Stomach (tissue), 4 donors: ENCODE results near the gene AGAP2.

ENCODE experiments used
- POLR2A ChIP-seq, 4 donors: fragments of 450-650 bp; IDR thresholded peaks; one replicate each; pipeline ENCODE4 v1.6.1; 2016; ENCODE audit warnings: antibody characterized with exemption in 4 of 4, control low read depth in 2 of 4, mild to moderate bottlenecking in 1 of 4, moderate library complexity in 1 of 4
- POLR2AphosphoS5 ChIP-seq, 3 donors: sonication (generic); formaldehyde crosslinking; IDR thresholded peaks; one replicate each; pipeline ENCODE4 v1.6.1; 2016; ENCODE audit warnings: antibody characterized with exemption in 3 of 3
- TF ChIP-seq, protein P1 (sequence below), 7 experiments: fragments of 450-650 bp in 4 of 7; fragments of 200-600 bp in 3 of 7; sonication (generic) in 3 of 7; IDR thresholded peaks; one replicate each; pipeline ENCODE4 v1.5.1; 2016 to 2019; ENCODE audit warnings: antibody characterized with exemption in 7 of 7, control low read depth in 2 of 7, mild to moderate bottlenecking in 1 of 7

- no peak for TF ChIP-seq POLR2AphosphoS5 (IDR thresholded peaks at IDR 0.05)
- TF ChIP-seq, protein P1, sequence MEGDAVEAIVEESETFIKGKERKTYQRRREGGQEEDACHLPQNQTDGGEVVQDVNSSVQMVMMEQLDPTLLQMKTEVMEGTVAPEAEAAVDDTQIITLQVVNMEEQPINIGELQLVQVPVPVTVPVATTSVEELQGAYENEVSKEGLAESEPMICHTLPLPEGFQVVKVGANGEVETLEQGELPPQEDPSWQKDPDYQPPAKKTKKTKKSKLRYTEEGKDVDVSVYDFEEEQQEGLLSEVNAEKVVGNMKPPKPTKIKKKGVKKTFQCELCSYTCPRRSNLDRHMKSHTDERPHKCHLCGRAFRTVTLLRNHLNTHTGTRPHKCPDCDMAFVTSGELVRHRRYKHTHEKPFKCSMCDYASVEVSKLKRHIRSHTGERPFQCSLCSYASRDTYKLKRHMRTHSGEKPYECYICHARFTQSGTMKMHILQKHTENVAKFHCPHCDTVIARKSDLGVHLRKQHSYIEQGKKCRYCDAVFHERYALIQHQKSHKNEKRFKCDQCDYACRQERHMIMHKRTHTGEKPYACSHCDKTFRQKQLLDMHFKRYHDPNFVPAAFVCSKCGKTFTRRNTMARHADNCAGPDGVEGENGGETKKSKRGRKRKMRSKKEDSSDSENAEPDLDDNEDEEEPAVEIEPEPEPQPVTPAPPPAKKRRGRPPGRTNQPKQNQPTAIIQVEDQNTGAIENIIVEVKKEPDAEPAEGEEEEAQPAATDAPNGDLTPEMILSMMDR (IDR thresholded peaks at IDR 0.05), result no peak
- no peak for TF ChIP-seq POLR2A (IDR thresholded peaks at IDR 0.05)
These were observed 14.9 kb downstream of the AGAP2 start for GRCh38 chr12:57723630-57723962.
